PFSK-1 (cell line): ENCODE data around the gene PAQR3. TPM values are rescaled to one million over a fixed set of nuclear protein-coding genes. Genes with fewer than 3 reads are reported as not detected.

Experiments used
- FOXP2 ChIP-seq: optimal IDR thresholded peaks from 2 replicates; pipeline ENCODE3; 2011; ENCODE audit warnings: borderline replicate concordance, control low read depth, inconsistent platforms; ENCODE audit not compliant: insufficient read depth; ENCODE audit errors: extremely low read length, extremely low read depth
- POLR2AphosphoS5 ChIP-seq: IDR thresholded peaks from 2 replicates; pipeline ENCODE4 v1.6.1; 2012; ENCODE audit warnings: low read depth, mild to moderate bottlenecking, control low read depth, low read length, moderate library complexity
- SIN3A ChIP-seq: IDR thresholded peaks from 2 replicates; pipeline ENCODE4 v1.6.1; 2012; ENCODE audit warnings: mild to moderate bottlenecking, low read length, moderate library complexity, borderline replicate concordance; ENCODE audit not compliant: insufficient read depth
- TAF1 ChIP-seq: IDR thresholded peaks from 2 replicates; pipeline ENCODE4 v1.6.1; 2012; ENCODE audit warnings: low read length, control low read depth, borderline replicate concordance; ENCODE audit not compliant: insufficient read depth
- polyA plus RNA-seq: library from polyadenylated mRNA; unstranded; fragments of >200 nt; gene quantifications from one replicate; pipeline ENCODE4 v1.2.1, GENCODE V29; 2012; ENCODE audit warnings: low read depth, missing spikeins; ENCODE audit not compliant: insufficient read length
- TF ChIP-seq, protein P1 (sequence below), 2 experiments: IDR thresholded peaks; 2 replicates each; pipeline versions ENCODE4 v1.6.1 to v1.8.0; 2011 to 2012; ENCODE audit warnings: low read depth in 2 of 2, low read length in 2 of 2, control low read depth in 1 of 2, inconsistent platforms in 1 of 2, mild to moderate bottlenecking in 1 of 2, moderate library complexity in 1 of 2; ENCODE audit not compliant: insufficient read depth in 1 of 2

PAQR3 gene
- 28.7 TPM for polyA plus RNA-seq

DNA sequence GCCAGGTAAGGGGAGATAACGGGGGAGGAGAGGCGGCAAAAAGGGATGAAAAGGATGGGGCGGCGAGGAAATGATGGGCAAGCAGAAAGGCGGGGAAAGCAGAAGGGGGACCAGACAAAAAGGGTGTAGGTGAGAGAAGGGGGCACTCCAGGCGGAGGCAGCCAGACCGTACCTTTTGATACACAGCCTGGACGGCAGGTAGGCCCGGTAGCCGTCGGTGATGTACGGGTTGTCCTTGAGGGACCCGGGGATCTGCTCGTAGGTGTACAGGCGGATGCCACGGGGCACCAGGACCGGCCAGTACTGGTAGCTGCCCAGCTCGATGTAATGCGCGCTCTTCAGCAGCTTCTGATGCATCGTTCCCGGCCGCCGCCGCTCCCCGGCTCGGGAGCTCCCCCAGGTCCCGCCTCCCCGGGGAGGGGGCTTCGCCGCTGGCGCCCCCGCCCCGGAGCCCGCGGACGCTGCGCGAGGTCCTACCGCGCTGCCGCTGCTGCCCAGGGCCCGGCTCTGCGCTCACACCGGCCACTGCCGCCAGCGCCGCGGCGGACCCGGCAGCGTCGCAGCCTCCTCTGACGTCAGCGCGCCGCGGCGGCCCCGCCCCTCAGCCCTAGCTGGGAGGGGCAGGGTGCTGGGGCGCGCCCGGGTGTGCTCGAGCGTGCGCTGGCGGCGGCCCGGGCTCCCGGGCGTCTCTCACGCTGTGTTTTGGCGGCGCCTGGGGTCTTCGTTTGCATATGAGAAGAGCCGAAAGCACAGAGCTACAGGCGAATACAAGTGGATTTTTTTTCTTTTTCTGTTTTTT lies at the start of gene PAQR3:
Gene PAQR3 (minus strand): TSS at position 571 of the 799 bp plus-strand sequence. CDS start 214 bp downstream, at position 357.
- TF ChIP-seq POLR2AphosphoS5 (peak; percentile 70; the same call in 1 of the 2 replicates), TAF1 (peak; percentile 89; the same call in 1 of the 2 replicates), FOXP2 (peak; percentile 92), SIN3A (0 out of 2 replicates have a peak, but pooled peaks have one; percentile 9)
- TF ChIP-seq, protein P1, sequence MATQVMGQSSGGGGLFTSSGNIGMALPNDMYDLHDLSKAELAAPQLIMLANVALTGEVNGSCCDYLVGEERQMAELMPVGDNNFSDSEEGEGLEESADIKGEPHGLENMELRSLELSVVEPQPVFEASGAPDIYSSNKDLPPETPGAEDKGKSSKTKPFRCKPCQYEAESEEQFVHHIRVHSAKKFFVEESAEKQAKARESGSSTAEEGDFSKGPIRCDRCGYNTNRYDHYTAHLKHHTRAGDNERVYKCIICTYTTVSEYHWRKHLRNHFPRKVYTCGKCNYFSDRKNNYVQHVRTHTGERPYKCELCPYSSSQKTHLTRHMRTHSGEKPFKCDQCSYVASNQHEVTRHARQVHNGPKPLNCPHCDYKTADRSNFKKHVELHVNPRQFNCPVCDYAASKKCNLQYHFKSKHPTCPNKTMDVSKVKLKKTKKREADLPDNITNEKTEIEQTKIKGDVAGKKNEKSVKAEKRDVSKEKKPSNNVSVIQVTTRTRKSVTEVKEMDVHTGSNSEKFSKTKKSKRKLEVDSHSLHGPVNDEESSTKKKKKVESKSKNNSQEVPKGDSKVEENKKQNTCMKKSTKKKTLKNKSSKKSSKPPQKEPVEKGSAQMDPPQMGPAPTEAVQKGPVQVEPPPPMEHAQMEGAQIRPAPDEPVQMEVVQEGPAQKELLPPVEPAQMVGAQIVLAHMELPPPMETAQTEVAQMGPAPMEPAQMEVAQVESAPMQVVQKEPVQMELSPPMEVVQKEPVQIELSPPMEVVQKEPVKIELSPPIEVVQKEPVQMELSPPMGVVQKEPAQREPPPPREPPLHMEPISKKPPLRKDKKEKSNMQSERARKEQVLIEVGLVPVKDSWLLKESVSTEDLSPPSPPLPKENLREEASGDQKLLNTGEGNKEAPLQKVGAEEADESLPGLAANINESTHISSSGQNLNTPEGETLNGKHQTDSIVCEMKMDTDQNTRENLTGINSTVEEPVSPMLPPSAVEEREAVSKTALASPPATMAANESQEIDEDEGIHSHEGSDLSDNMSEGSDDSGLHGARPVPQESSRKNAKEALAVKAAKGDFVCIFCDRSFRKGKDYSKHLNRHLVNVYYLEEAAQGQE (IDR thresholded peaks at IDR 0.05; ENCODE audit: insufficient read depth in 1 of 2, low read depth in 2 of 2, low read length in 2 of 2): peak in 1 of 2 experiments; percentile 12; a peak in 1 of 4 replicates

DNA sequence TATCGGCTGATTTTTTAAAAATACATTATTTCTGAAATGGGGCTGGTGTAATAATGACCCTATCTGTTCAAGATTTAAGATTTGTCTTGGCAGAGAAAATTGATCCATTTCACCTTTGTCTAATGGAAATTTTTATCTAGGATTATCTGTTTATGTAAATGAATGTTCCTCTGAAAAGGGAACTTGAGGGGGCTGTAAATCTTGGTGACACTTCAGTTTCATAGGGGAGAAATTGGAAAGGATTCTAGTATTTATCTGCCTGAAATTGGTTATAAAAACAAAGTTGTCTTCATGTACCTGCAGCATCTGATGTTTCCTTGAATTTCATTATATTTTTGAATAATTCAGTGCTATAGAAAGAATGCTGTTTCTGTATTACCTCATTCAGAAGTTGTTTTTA lies 48.4 kb upstream of the PAQR3 start:
- TF ChIP-seq POLR2AphosphoS5 (no peak), TAF1 (no peak), FOXP2 (no peak), SIN3A (no peak)
- TF ChIP-seq, protein P1 (IDR thresholded peaks at IDR 0.05; ENCODE audit: insufficient read depth in 1 of 2, low read depth in 2 of 2, low read length in 2 of 2): no peak

GRCh38 chr4:78984593-78984992 lies 45.4 kb upstream of the PAQR3 start:
- TF ChIP-seq, protein P1 (IDR thresholded peaks at IDR 0.05; ENCODE audit: insufficient read depth in 1 of 2, low read depth in 2 of 2, low read length in 2 of 2): no peak
- no peak for TF ChIP-seq TAF1
- TF ChIP-seq FOXP2: no peak
- no peak for TF ChIP-seq POLR2AphosphoS5
- no peak for TF ChIP-seq SIN3A

DNA sequence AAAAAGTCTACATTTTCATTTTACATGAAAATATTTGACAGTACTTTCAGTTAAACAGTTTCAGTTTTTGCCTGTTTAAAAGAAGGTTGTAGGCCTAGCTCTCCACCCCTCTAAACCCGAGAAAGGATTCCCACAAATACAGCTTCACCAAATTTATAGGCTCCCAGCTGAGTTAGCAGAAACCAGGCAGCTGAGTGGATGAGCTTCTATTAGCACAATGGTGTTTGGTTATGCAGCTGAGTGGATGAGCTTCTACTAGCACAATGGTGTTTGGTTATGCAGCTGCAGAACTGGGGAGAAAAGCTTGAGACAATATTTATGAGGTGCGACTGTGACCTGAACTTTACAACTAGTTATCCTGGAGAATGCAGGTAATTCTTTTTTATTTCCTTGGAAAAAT lies 36.6 kb upstream of the PAQR3 start:
- TF ChIP-seq TAF1: no peak
- TF ChIP-seq FOXP2: no peak
- TF ChIP-seq SIN3A: no peak
- TF ChIP-seq, protein P1 (IDR thresholded peaks at IDR 0.05; ENCODE audit: insufficient read depth in 1 of 2, low read depth in 2 of 2, low read length in 2 of 2): no peak
- no peak for TF ChIP-seq POLR2AphosphoS5
